Transverse colon (tissue), 4 donors: Measurements from ENCODE around the gene CAMTA1. TPM values are rescaled to one million over a fixed set of nuclear protein-coding genes. Genes with fewer than 3 reads are reported as not detected.

Experiments used
- DNase-seq: peaks from one replicate; pipeline ENCODE4 v3.0.0-alpha.2; 2019
- H3K27ac ChIP-seq, 4 donors: fragments of 200-600 bp; sonication (generic); 2 replicates each; pipeline ENCODE4 v1.5.1; 2016 to 2018; ENCODE audit warnings: inconsistent platforms in 4 of 4
- H3K27me3 ChIP-seq: fragments of 200-600 bp; sonication (generic); 2 replicates; pipeline ENCODE4 v1.5.1; 2017; ENCODE audit warnings: inconsistent platforms
- H3K36me3 ChIP-seq, 4 donors: fragments of 200-600 bp; sonication (generic); 2 replicates each; pipeline ENCODE4 v1.5.1; 2017 to 2019; ENCODE audit warnings: inconsistent platforms in 4 of 4
- H3K4me1 ChIP-seq, 4 donors: fragments of 200-600 bp; sonication (generic); 2 replicates each; pipeline ENCODE4 v1.5.1; 2017 to 2020; ENCODE audit warnings: inconsistent platforms in 4 of 4
- H3K4me3 ChIP-seq, 4 donors: fragments of 200-600 bp; sonication (generic); 1 replicate in 1 of 4; 2 replicates in 3 of 4; pipeline versions ENCODE4 v1.5.1 to v1.6.1; 2017 to 2019; ENCODE audit warnings: inconsistent platforms in 4 of 4
- H3K9me3 ChIP-seq, 2 donors: fragments of 200-600 bp; sonication (generic); 2 replicates each; pipeline ENCODE4 v1.5.1; 2017 to 2019; ENCODE audit warnings: inconsistent platforms in 2 of 2
- EP300 ChIP-seq: sonication (generic); formaldehyde crosslinking; IDR thresholded peaks from one replicate; pipeline ENCODE4 v1.6.1; 2017; ENCODE audit warnings: antibody characterized with exemption, low read depth
- POLR2A ChIP-seq: fragments of 450-650 bp; IDR thresholded peaks from one replicate; pipeline ENCODE4 v1.6.1; 2016; ENCODE audit warnings: antibody characterized with exemption, mild to moderate bottlenecking, moderate library complexity
- POLR2AphosphoS5 ChIP-seq, 3 donors: sonication (generic); formaldehyde crosslinking; IDR thresholded peaks; one replicate each; pipeline ENCODE4 v1.6.1; 2016; ENCODE audit warnings: antibody characterized with exemption in 3 of 3
- WGBS, 2 donors: methylation state at CpG; one replicate each; pipeline ENCODE4 v1.1.5; 2018; ENCODE audit warnings: low coverage in 1 of 2; 5-methylcytosine and 5-hydroxymethylcytosine counted together
- in situ Hi-C, 4 donors: fragments of 200-750 bp; cut with MboI; loops; one replicate each; pipeline versions ENCODE4 v1.15.0 to v1.15.1; 2017; ENCODE audit warnings: low sequenced_read_pairs in 3 of 4, low pct_ligation_motif_present in 1 of 4, low pct_unique_long_range_greater_than_20kb in 1 of 4
- intact Hi-C: fragments of 100-400 bp; cut with DNase I; formaldehyde crosslinking; loops from one replicate; pipeline ENCODE4 v1.15.1; 2023; ENCODE audit warnings: low total_unique reads
- total RNA-seq, 4 donors: library from RNA; depleted of rRNA; stranded (reverse); fragments of >200 nt; gene quantifications; one replicate each; pipeline ENCODE4 v1.1.0, GENCODE V29; 2016
- TF ChIP-seq, protein P1 (sequence below), 5 experiments: fragments of 200-600 bp in 3 of 5; fragments of 450-650 bp in 2 of 5; sonication (generic) in 3 of 5; IDR thresholded peaks; 1 replicate in 2 of 5; 2 replicates in 3 of 5; pipeline ENCODE4 v1.5.1; 2016 to 2017; ENCODE audit warnings: antibody characterized with exemption in 5 of 5, inconsistent platforms in 3 of 5, mild to moderate bottlenecking in 2 of 5, moderate library complexity in 1 of 5

Gene CAMTA1
- total RNA-seq, 4 donors from 2014 or later = 93.8 to 268 (median 130) TPM

DNA sequence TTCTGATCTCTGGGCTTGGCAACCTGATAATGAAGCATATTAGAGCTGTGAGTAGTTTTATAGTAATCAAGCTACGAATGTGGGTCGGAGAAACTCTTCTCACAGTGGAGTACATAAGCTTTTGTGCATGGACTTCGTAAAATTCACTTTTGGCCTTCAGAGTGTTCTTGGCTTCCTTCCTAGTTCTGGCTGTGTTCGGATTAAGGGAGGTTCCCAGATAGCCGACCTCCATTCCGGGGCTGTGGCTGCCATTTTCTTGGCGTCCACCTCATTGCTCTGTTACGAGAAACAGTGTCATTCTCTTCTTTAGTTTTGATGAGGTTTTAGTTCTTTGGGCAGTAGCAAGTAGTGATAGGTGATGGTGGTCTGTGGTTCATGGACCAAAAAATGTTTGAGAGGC, 26.3 kb downstream of the CAMTA1 start:
- TF ChIP-seq EP300 = no peak
- peak overlapping the region in 1 of 4 donors; percentile 8 for H3K27ac ChIP-seq
- no peaks in the 10 kb centered on the region for H3K36me3 ChIP-seq
- in situ Hi-C loops (no loop called here), intact Hi-C loops (no loop called here)
- no peaks in the 10 kb centered on the region for H3K27me3 ChIP-seq
- WGBS, 2 donors = 47 to 64% methylated on average over 4 to 8 of the region's 8 CpGs
- DNase-seq = no peak
- H3K4me3 ChIP-seq = no peak overlapping the region
- H3K4me1 ChIP-seq = peaks cover 8 to 48% (median 19%) of the 10 kb centered on the region in 4 donors
- H3K9me3 ChIP-seq = no peaks in the 10 kb centered on the region

DNA sequence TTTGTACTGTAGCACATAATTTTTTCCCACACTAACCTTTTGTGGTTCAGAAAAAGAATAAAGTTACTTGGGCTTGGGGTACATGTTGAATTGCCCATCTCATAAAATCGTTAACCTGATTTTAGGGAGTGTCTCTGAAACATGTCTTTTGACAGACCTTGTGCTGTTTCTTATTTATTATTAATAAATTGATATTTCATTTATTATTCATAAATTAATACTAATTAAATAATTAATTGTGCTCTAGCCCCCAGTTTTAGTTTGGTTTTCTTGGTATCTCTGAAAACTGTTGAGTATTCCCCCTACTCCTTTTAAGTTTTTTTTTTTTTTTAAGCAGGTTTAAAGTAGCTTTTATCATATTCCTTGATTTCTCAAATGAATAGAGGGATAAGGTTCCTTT, 27.9 kb downstream of the CAMTA1 start:
- Histone ChIP-seq H3K36me3 (no peaks in the 10 kb centered on the region), H3K27me3 (no peaks in the 10 kb centered on the region), H3K9me3 (no peaks in the 10 kb centered on the region), H3K27ac (no peak overlapping the region), H3K4me3 (no peak overlapping the region), H3K4me1 (peaks cover 0 to 35% (median 10%) of the 10 kb centered on the region in 4 donors)
- TF ChIP-seq EP300 (no peak), POLR2A (no peak), POLR2AphosphoS5 (IDR thresholded peaks at IDR 0.05) (no peak)
- TF ChIP-seq, protein P1, sequence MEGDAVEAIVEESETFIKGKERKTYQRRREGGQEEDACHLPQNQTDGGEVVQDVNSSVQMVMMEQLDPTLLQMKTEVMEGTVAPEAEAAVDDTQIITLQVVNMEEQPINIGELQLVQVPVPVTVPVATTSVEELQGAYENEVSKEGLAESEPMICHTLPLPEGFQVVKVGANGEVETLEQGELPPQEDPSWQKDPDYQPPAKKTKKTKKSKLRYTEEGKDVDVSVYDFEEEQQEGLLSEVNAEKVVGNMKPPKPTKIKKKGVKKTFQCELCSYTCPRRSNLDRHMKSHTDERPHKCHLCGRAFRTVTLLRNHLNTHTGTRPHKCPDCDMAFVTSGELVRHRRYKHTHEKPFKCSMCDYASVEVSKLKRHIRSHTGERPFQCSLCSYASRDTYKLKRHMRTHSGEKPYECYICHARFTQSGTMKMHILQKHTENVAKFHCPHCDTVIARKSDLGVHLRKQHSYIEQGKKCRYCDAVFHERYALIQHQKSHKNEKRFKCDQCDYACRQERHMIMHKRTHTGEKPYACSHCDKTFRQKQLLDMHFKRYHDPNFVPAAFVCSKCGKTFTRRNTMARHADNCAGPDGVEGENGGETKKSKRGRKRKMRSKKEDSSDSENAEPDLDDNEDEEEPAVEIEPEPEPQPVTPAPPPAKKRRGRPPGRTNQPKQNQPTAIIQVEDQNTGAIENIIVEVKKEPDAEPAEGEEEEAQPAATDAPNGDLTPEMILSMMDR (IDR thresholded peaks at IDR 0.05) = no peak
- DNase-seq = no peak
- in situ Hi-C loops (no loop called here), intact Hi-C loops (no loop called here)
- 67 to 73% methylated on average over 1 of the region's 1 CpG for WGBS, 2 donors

DNA sequence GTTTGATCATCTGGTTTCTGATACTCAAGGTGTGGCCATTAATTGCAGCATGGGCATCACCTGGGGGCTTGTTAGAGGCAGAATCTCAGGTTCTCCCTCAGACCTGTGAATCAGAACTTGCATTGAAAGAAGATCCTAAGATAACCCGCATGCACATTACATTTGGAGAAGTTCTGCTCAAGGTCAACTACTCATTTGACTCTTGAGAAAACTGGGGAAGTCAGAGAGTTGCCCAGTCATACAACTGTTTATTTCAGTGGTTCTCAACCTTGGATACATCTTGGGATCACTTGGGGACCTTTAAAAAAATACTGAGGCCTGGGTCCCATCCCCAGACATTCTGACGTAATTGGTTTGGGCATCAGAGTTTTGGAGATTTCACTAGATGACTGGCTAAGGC, 30.5 kb downstream of the CAMTA1 start:
- Histone ChIP-seq H3K27ac (no peak overlapping the region), H3K9me3 (no peaks in the 10 kb centered on the region), H3K27me3 (no peaks in the 10 kb centered on the region), H3K4me1 (peaks cover 7 to 34% (median 16%) of the 10 kb centered on the region in 4 donors), H3K4me3 (no peak overlapping the region), H3K36me3 (no peaks in the 10 kb centered on the region)
- TF ChIP-seq, protein P1 (IDR thresholded peaks at IDR 0.05) = no peak
- TF ChIP-seq POLR2A (no peak), POLR2AphosphoS5 (IDR thresholded peaks at IDR 0.05) (no peak), EP300 (no peak)
- DNase-seq = no peak
- intact Hi-C loops = no loop called here
- in situ Hi-C loops = no loop called here
- 80 to 85% methylated on average over 1 to 2 of the region's 2 CpGs for WGBS, 2 donors

DNA sequence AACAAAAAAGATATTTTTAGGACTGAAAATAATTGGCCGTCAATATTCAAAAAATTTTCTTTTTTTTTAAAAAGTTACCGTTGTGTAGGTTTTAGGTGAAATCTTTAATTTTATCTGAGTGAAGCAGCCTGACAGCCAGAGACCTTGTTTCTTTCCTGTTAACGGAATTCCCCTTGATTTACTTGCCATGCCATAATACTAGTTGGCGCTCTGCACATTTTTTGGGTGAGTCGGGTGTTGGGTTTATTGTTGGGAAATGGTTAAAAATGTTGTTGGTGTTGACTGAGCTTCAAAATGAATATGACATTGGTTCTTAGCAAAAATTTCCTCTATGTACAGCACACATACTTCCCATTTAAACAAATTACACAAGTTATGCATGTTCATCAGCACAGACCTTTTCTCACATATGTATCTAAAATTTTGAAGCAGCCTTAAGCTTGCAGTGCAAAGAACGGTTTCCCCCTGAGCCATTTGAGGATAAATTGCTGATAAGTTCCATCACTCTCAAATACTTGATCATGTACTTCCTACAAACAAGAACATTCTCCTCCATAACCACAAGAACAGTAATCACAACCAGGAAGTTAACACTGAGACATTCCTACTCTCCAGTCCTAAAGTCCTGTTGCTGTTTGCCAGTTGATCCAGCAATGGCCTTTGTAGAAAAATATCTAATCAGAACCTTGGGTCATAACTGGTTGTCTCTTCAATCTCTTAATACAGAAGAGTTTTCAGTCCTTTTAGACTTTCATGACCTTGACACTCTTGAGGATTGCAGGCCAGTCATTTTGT, 34.2 kb downstream of the CAMTA1 start:
- peaks cover 7 to 54% (median 28%) of the 10 kb centered on the region in 4 donors for H3K4me1 ChIP-seq
- intact Hi-C loops (no loop called here), in situ Hi-C loops (no loop called here)
- no peak overlapping the region for H3K4me3 ChIP-seq
- H3K27ac ChIP-seq = peak overlapping the region; percentile 40 to 80 (median 48)
- TF ChIP-seq EP300 (no peak), POLR2AphosphoS5 (IDR thresholded peaks at IDR 0.05) (peak in 1 of 3 donors; percentile 11)
- H3K36me3 ChIP-seq = no peaks in the 10 kb centered on the region
- no peaks in the 10 kb centered on the region for H3K9me3 ChIP-seq
- 68 to 82% methylated on average over 6 of the region's 6 CpGs for whole genome bisulfite sequencing, 2 donors
- no peaks in the 10 kb centered on the region for H3K27me3 ChIP-seq
- DNase-seq = no peak

DNA sequence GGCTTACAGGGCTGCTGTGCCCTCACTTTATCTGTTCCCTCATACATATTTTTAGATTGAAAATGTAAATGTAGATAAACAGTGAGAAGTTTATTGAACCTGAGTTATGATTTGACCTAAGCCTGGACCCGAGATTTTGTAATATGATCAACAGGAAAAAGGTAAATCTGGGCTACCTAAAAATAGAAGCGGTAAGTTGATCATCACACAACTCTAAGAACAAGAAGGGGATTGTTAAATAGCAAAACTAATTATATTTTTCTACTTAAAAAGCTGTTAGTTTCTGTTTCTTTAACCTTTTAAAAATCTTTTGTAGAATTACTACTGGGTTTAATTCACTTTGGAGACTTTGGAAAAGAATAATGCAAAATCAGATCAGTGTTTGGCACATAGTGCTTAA, 35.6 kb downstream of the CAMTA1 start:
- H3K4me3 ChIP-seq = no peak overlapping the region
- intact Hi-C loops = no loop called here
- peaks cover 17 to 69% (median 36%) of the 10 kb centered on the region in 4 donors for H3K4me1 ChIP-seq
- in situ Hi-C loops = no loop called here
- H3K27me3 ChIP-seq = no peaks in the 10 kb centered on the region
- TF ChIP-seq POLR2A (no peak), EP300 (no peak), POLR2AphosphoS5 (IDR thresholded peaks at IDR 0.05) (no peak)
- TF ChIP-seq, protein P1 (IDR thresholded peaks at IDR 0.05) = no peak
- peak overlapping the region; percentile 4 to 80 (median 46) for H3K27ac ChIP-seq
- H3K36me3 ChIP-seq = no peaks in the 10 kb centered on the region
- WGBS, 2 donors = 49 to 54% methylated on average over 2 of the region's 2 CpGs
- no peaks in the 10 kb centered on the region for H3K9me3 ChIP-seq
- no peak for DNase-seq
